K562 (cell line): Measurements from ENCODE around the gene ABRAXAS1. TPM values are rescaled to one million over a fixed set of nuclear protein-coding genes. Genes with fewer than 3 reads are reported as not detected.

Source experiments
- ATAC-seq: fragments of 200-7000 bp; cut with Tn5 transposase; 3 replicates; pipeline ENCODE4 v1.9.1; 2020; ENCODE audit warnings: moderate library complexity
- BruUV-seq: library from RNA; stranded (reverse); fragments of 400-500 nt; replicated peaks from 2 replicates; lab custom pipeline; 2021; lab: Mats Ljungman, UMichigan
- CTCF ChIA-PET: fragments of 300-600 bp; formaldehyde crosslinking; extraction: SDS; loops from one replicate; lab custom pipeline; 2021; ENCODE audit warnings: low intra/inter-chr PET ratio; lab: Yijun Ruan, JAX
- POLR2A ChIA-PET: fragments of 300-600, 350-650 bp; sonication (Branson Sonifier 250); formaldehyde crosslinking; extraction: SDS; loops from one replicate; lab custom pipeline; 2021; ENCODE audit warnings: antibody characterized with exemption, inconsistent platforms; lab: Yijun Ruan, JAX
- DNase-seq, 4 experiments: peaks; one replicate each; pipeline versions ENCODE4 v3.0.0 to v3.0.0-alpha.2; 2011 to 2018; ENCODE audit warnings: low spot score in 3 of 4, mixed read lengths in 3 of 4; ENCODE audit errors: extremely low read depth in 1 of 4
- FAIRE-seq: peaks from 2 replicates; lab custom pipeline; 2011; peaks lifted over from hg19 to GRCh38; lab: Jason Lieb, UNC
- H2AFZ ChIP-seq: 2 replicates; pipeline ENCODE4 v1.6.0; 2011; ENCODE audit warnings: low read depth, low read length, control low read depth, inconsistent platforms
- H3K27ac ChIP-seq: fragments of 200-600 bp; 3 replicates; pipeline ENCODE4 v1.8.0; 2011; ENCODE audit warnings: low read depth, mild to moderate bottlenecking, control low read depth, inconsistent platforms, low read length, moderate library complexity, mixed read lengths; ENCODE audit errors: extremely low read depth
- H3K27me3 ChIP-seq, 2 experiments: fragments of 300-600 bp in 1 of 2; 2 replicates in 1 of 2; 3 replicates in 1 of 2; pipeline versions ENCODE4 v1.6.0 to v1.8.0; 2011; ENCODE audit warnings: inconsistent platforms in 2 of 2, low read length in 2 of 2, mild to moderate bottlenecking in 1 of 2, mixed read lengths in 1 of 2, moderate library complexity in 1 of 2; ENCODE audit not compliant: control insufficient read depth in 2 of 2, insufficient read depth in 2 of 2
- H3K36me3 ChIP-seq: fragments of 300-600 bp; 3 replicates; pipeline ENCODE4 v1.8.0; 2011; ENCODE audit warnings: mild to moderate bottlenecking, low read length, inconsistent platforms; ENCODE audit not compliant: control insufficient read depth, insufficient read depth
- H3K4me1 ChIP-seq, 2 experiments: fragments of 200-600 bp in 1 of 2; replicated peaks in 1 of 2; 2 replicates in 1 of 2; 3 replicates in 1 of 2; pipeline versions ENCODE4 v1.5.1 to v1.8.0; 2011; ENCODE audit warnings: inconsistent platforms in 2 of 2, low read length in 2 of 2, mild to moderate bottlenecking in 1 of 2, mixed read lengths in 1 of 2, moderate library complexity in 1 of 2; ENCODE audit not compliant: control insufficient read depth in 2 of 2, insufficient read depth in 2 of 2
- H3K4me2 ChIP-seq: 2 replicates; pipeline ENCODE4 v1.6.1; 2011; ENCODE audit warnings: low read length, control low read depth, inconsistent platforms, mixed read lengths; ENCODE audit not compliant: insufficient read depth
- H3K4me3 ChIP-seq: fragments of 200-600 bp; sonication (generic), shearing (Covaris generic); 2 replicates; pipeline ENCODE4 v1.5.1; 2016; ENCODE audit warnings: control low read depth, inconsistent platforms
- H3K79me2 ChIP-seq: fragments of 200-600 bp; 3 replicates; pipeline ENCODE4 v1.8.0; 2011; ENCODE audit warnings: low read length, inconsistent platforms; ENCODE audit not compliant: control insufficient read depth, insufficient read depth
- H3K9ac ChIP-seq, 2 experiments: 2 replicates each; pipeline versions ENCODE4 v1.6.0 to v1.6.1; 2011; ENCODE audit warnings: low read depth in 2 of 2, low read length in 2 of 2, control low read depth in 1 of 2, inconsistent platforms in 1 of 2, mild to moderate bottlenecking in 1 of 2, mixed read lengths in 1 of 2; ENCODE audit not compliant: insufficient read depth in 1 of 2
- H3K9me1 ChIP-seq: one replicate; pipeline ENCODE4 v1.6.0; 2011; ENCODE audit warnings: inconsistent platforms, mild to moderate bottlenecking, low read length, moderate library complexity; ENCODE audit not compliant: control insufficient read depth, insufficient read depth
- H3K9me3 ChIP-seq: replicated peaks from 2 replicates; pipeline ENCODE4 v1.5.1; 2011; ENCODE audit warnings: low read depth, low read length, inconsistent platforms; ENCODE audit not compliant: control insufficient read depth, insufficient read depth
- H4K20me1 ChIP-seq: replicated peaks from 2 replicates; pipeline ENCODE4 v1.6.1; 2011; ENCODE audit warnings: low read length, inconsistent platforms, mixed read lengths; ENCODE audit not compliant: control insufficient read depth, insufficient read depth
- CREB3 ChIP-seq: fragments of 450-650 bp; conservative IDR thresholded peaks from 2 replicates; pipeline ENCODE4 v1.6.1; 2016; ENCODE audit warnings: missing genetic modification characterization, low read depth, mild to moderate bottlenecking, missing compliant biosample characterization, moderate library complexity
- HDAC3 ChIP-seq: fragments of 450-650 bp; IDR thresholded peaks from 2 replicates; pipeline ENCODE4 v1.6.1; 2018; ENCODE audit warnings: borderline replicate concordance, mild to moderate bottlenecking, moderate library complexity; ENCODE audit not compliant: partially characterized antibody
- HDAC6 ChIP-seq: IDR thresholded peaks from 2 replicates; pipeline ENCODE4 v1.6.1; 2012; ENCODE audit warnings: low read depth, mild to moderate bottlenecking, control low read depth, inconsistent platforms, low read length, moderate library complexity
- HNRNPUL1 ChIP-seq: fragments of 200-400 bp; formaldehyde crosslinking; IDR thresholded peaks from 2 replicates; pipeline ENCODE4 v1.6.1; 2017; ENCODE audit warnings: low read length
- LEF1 ChIP-seq: fragments of 450-650 bp; IDR thresholded peaks from 2 replicates; pipeline ENCODE4 v1.6.1; 2016; ENCODE audit warnings: mild to moderate bottlenecking
- MED1 ChIP-seq: sonication (generic); formaldehyde crosslinking; IDR thresholded peaks from 2 replicates; pipeline ENCODE4 v1.8.1; 2023; ENCODE audit warnings: missing genetic modification reagents, borderline replicate concordance
- MYNN ChIP-seq, 2 experiments: sonication (generic); formaldehyde crosslinking in 1 of 2; IDR thresholded peaks; 2 replicates each; pipeline versions ENCODE4 v1.5.0 to v1.6.1; 2016 to 2020; ENCODE audit warnings: antibody characterized with exemption in 1 of 2, missing genetic modification reagents in 1 of 2
- POLR3G ChIP-seq: IDR thresholded peaks from 2 replicates; pipeline ENCODE4 v1.6.1; 2011; ENCODE audit not compliant: insufficient read length, insufficient replicate concordance; ENCODE audit errors: extremely low read depth
- SMAD4 ChIP-seq: fragments of 250-450 bp; sonication (Bioruptor Pico); conservative IDR thresholded peaks from 2 replicates; pipeline ENCODE4 v1.8.0; 2021; ENCODE audit warnings: inconsistent platforms, mild to moderate bottlenecking, moderate library complexity
- SOX6 ChIP-seq: fragments of 450-650 bp; IDR thresholded peaks from 2 replicates; pipeline ENCODE4 v1.6.1; 2014; ENCODE audit warnings: mild to moderate bottlenecking
- STAT5B ChIP-seq: fragments of 250-450 bp; sonication (Bioruptor Pico); IDR thresholded peaks from 2 replicates; pipeline ENCODE4 v1.8.0; 2021; ENCODE audit warnings: mild to moderate bottlenecking, inconsistent platforms
- TEAD2 ChIP-seq: fragments of 450-650 bp; IDR thresholded peaks from 2 replicates; pipeline ENCODE4 v1.6.1; 2016; ENCODE audit warnings: missing genetic modification characterization, control low read depth, missing compliant biosample characterization
- TRIM25 ChIP-seq: fragments of 450-650 bp; IDR thresholded peaks from 2 replicates; pipeline ENCODE4 v1.7.0; 2016; ENCODE audit warnings: borderline replicate concordance
- ZBTB7A ChIP-seq: IDR thresholded peaks from 2 replicates; pipeline ENCODE4 v1.6.1; 2011; ENCODE audit warnings: low read depth, mild to moderate bottlenecking, low read length, moderate library complexity, borderline replicate concordance; ENCODE audit not compliant: control insufficient read depth
- ZFPM2 ChIP-seq: fragments of 250-450 bp; sonication (Bioruptor Pico); IDR thresholded peaks from 2 replicates; pipeline ENCODE4 v1.5.1; 2022; ENCODE audit warnings: mild to moderate bottlenecking
- ZKSCAN8 ChIP-seq: fragments of 200-800 bp; sonication (Bioruptor generic); IDR thresholded peaks from 2 replicates; pipeline ENCODE4 v1.6.1; 2016; ENCODE audit warnings: missing genetic modification characterization, missing compliant biosample characterization
- ZNF134 ChIP-seq: fragments of 250-450 bp; sonication (Bioruptor Pico); conservative IDR thresholded peaks from 2 replicates; pipeline ENCODE4 v1.4.0; 2020
- ZNF232 ChIP-seq: sonication (generic); formaldehyde crosslinking; IDR thresholded peaks from 2 replicates; pipeline ENCODE4 v1.8.0; 2022; ENCODE audit warnings: mild to moderate bottlenecking, missing genetic modification reagents
- ZNF584 ChIP-seq: fragments of 200-800 bp; sonication (Bioruptor generic); IDR thresholded peaks from 2 replicates; pipeline ENCODE4 v1.6.1; 2016; ENCODE audit warnings: low read depth, mild to moderate bottlenecking, missing genetic modification characterization, missing compliant biosample characterization
- WGBS: fragments of 100-300 bp; shearing (Covaris generic); methylation state at CpG from one replicate; pipeline ENCODE4 v1.1.6; 2016; ENCODE audit warnings: low coverage, mixed read lengths; ENCODE audit not compliant: insufficient coverage; ENCODE audit errors: missing lambda C conversion rate; 5-methylcytosine and 5-hydroxymethylcytosine counted together
- in situ Hi-C: fragments of 300-500 bp; cut with MboI; formaldehyde crosslinking; loops from 4 replicates; pipeline ENCODE4 v1.15.0; 2018; ENCODE audit warnings: inconsistent platforms, mixed read lengths
- intact Hi-C: fragments of 100-400 bp; cut with micrococcal nuclease; formaldehyde crosslinking; loops from 2 replicates; pipeline ENCODE4 v1.14.2; 2022
- polyA plus RNA-seq, 8 experiments: library from polyadenylated mRNA; depleted of rRNA in 4 of 8; stranded (reverse) in 5 of 8; unstranded in 3 of 8; fragments of >200 nt; fragmentation: Nextera tagmentation in 2 of 8; fragmentation: Illumina TruSeq in 1 of 8; extraction: Ambion mirVana in 2 of 8; extraction: Trizol in 1 of 8; gene quantifications; 2 replicates each; pipeline versions ENCODE4 v1.2.1 to v1.2.3, GENCODE V29; 2011 to 2014; ENCODE audit warnings: inconsistent platforms in 1 of 8, missing spikeins in 1 of 8
- total RNA-seq, 7 experiments: library from RNA; depleted of rRNA in 6 of 7; stranded (reverse); fragments of >200 nt in 6 of 7; fragmentation: Illumina TruSeq in 2 of 7; extraction: Trizol in 2 of 7; gene quantifications; 2 replicates each; pipeline versions ENCODE4 v1.2.1 to v1.2.3, GENCODE V29; 2011 to 2021; ENCODE audit warnings: low replicate concordance in 1 of 7

Gene ABRAXAS1
- total and polyA plus RNA-seq, 9 of the 15 experiments (the other 6 are each of a cell fraction or from before 2014, with no cell fraction given), result 10.8 to 48.3 (median 22.1) TPM

- DNase-seq (no peak), FAIRE-seq (no peak), ATAC-seq (no peak)
- Histone ChIP-seq H3K4me1 (no peaks in the 10 kb centered on the region), H3K27ac (no peak overlapping the region), H3K9me1 (no peaks in the 10 kb centered on the region), H3K4me2 (no peak overlapping the region), H3K79me2 (no peaks in the 10 kb centered on the region), H3K9me3 (no peaks in the 10 kb centered on the region), H2AFZ (no peak overlapping the region), H3K36me3 (peaks cover 32% of the 10 kb centered on the region; the same call in 2 of the 3 replicates), H3K9ac (no peak overlapping the region), H4K20me1 (no peaks in the 10 kb centered on the region), H3K4me3 (no peak overlapping the region), H3K27me3 (no peaks in the 10 kb centered on the region)
- no TSS peak for BruUV-seq
- POLR2A ChIA-PET, result interaction anchor here (0.6 kb wide), 1 partner anchor 8 kb away, joined by 3 read pairs; no protein-coding TSS in a partner anchor
- in situ Hi-C loops, result no loop called here
- no peak for TF ChIP-seq SOX6
- no peak for TF ChIP-seq ZFPM2 (CRISPR knock-in tag)
- TF ChIP-seq STAT5B (CRISPR knock-in tag), result no peak
- no peak for TF ChIP-seq ZKSCAN8 (CRISPR knock-in tag)
- no peak for TF ChIP-seq LEF1
- no peak for TF ChIP-seq HDAC6
- no peak for TF ChIP-seq TRIM25
- no peak for TF ChIP-seq HNRNPUL1
- no peak for TF ChIP-seq POLR3G
- TF ChIP-seq ZNF134 (CRISPR knock-in tag), result no peak
- no peak for TF ChIP-seq ZNF584 (CRISPR knock-in tag)
- no peak for TF ChIP-seq HDAC3
- no peak for TF ChIP-seq MED1
- no peak for TF ChIP-seq SMAD4
- no peak for TF ChIP-seq CREB3
- TF ChIP-seq ZNF232, result no peak
- no peak for TF ChIP-seq ZBTB7A
- no peak for TF ChIP-seq MYNN (IDR thresholded peaks at IDR 0.05)
- no peak for TF ChIP-seq MYNN (CRISPR knock-in tag; IDR thresholded peaks at IDR 0.05)
- no peak for TF ChIP-seq TEAD2 (tag)
- WGBS, result 76% methylated on average over 4 of the region's 4 CpGs
- intact Hi-C loops, result no loop called here
- CTCF ChIA-PET, result no interaction called here
Measured at GRCh38 chr4:83417566-83417965, 67.3 kb downstream of the ABRAXAS1 start.
